Measurements from ENCODE around the gene TACC2.

The TACC2 gene

GRCh38 chr10:122113945-122114747 is 125.2 kb downstream of the TACC2 start:
- no peak for DNase-seq (ENCODE audit: low read depth)
- no peak for TF ChIP-seq CTCF (IDR thresholded peaks at IDR 0.05; ENCODE audit: low read depth, low read length, missing control alignments)
- no peak overlapping the region for H3K4me3 ChIP-seq (ENCODE audit: low read depth, low read length)

GRCh38 chr10:122115874-122116273 is 126.9 kb downstream of the TACC2 start:
- no peak for TF ChIP-seq CTCF (IDR thresholded peaks at IDR 0.05; ENCODE audit: low read depth, low read length, missing control alignments)
- no peak overlapping the region for H3K4me3 ChIP-seq (ENCODE audit: low read depth, low read length)

GRCh38 chr10:122116331-122116730 is 127.4 kb downstream of the TACC2 start:
- H3K4me3 ChIP-seq (ENCODE audit: low read depth, low read length), result no peak overlapping the region
- DNase-seq (ENCODE audit: low read depth), result no peak
- no peak for TF ChIP-seq CTCF (IDR thresholded peaks at IDR 0.05; ENCODE audit: low read depth, low read length, missing control alignments)

More at GRCh38 chr10:122115874-122116273, 126.9 kb downstream of the TACC2 start:
- DNase-seq (ENCODE audit: low read depth), result no peak

GRCh38 chr10:122117475-122117874 is 128.5 kb downstream of the TACC2 start:
- TF ChIP-seq CTCF (IDR thresholded peaks at IDR 0.05; ENCODE audit: low read depth, low read length, missing control alignments), result no peak
- no peak for DNase-seq (ENCODE audit: low read depth)
- H3K4me3 ChIP-seq (ENCODE audit: low read depth, low read length), result no peak overlapping the region

GRCh38 chr10:122120008-122120744 is 131.2 kb downstream of the TACC2 start:
- no peak for TF ChIP-seq CTCF (IDR thresholded peaks at IDR 0.05; ENCODE audit: low read depth, low read length, missing control alignments)
- no peak overlapping the region for H3K4me3 ChIP-seq (ENCODE audit: low read depth, low read length)
- DNase-seq (ENCODE audit: low read depth), result no peak

- DNase-seq (ENCODE audit: low read depth), result no peak
- no peak for TF ChIP-seq CTCF (IDR thresholded peaks at IDR 0.05; ENCODE audit: low read depth, low read length, missing control alignments)
- H3K4me3 ChIP-seq (ENCODE audit: low read depth, low read length), result no peak overlapping the region
Observed at GRCh38 chr10:122121059-122121458, 132.1 kb downstream of the TACC2 start.

Measured in GM12864 (cell line).